Measurements from ENCODE around the gene BEND5.

Gene BEND5

GRCh38 chr1:48726139-48726538 is 50.6 kb downstream of the BEND5 start:
- H3K27ac ChIP-seq = no peak overlapping the region
- TF ChIP-seq CTCF (conservative IDR thresholded peaks at IDR 0.05) = no peak

- H3K27ac ChIP-seq = no peak overlapping the region
- no peak for TF ChIP-seq CTCF (conservative IDR thresholded peaks at IDR 0.05)
Observed at GRCh38 chr1:48725341-48726046, 51.2 kb downstream of the BEND5 start.

GRCh38 chr1:48720929-48721328 is 55.8 kb downstream of the BEND5 start:
- TF ChIP-seq CTCF (conservative IDR thresholded peaks at IDR 0.05) = no peak
- no peak overlapping the region for H3K27ac ChIP-seq

- TF ChIP-seq CTCF (conservative IDR thresholded peaks at IDR 0.05) = no peak
- no peak overlapping the region for H3K27ac ChIP-seq
Observed at GRCh38 chr1:48718705-48719104, 58.0 kb downstream of the BEND5 start.

GRCh38 chr1:48718116-48718630 is 58.5 kb downstream of the BEND5 start:
- no peak for TF ChIP-seq CTCF (conservative IDR thresholded peaks at IDR 0.05)
- H3K27ac ChIP-seq = no peak overlapping the region

GRCh38 chr1:48717082-48717481 is 59.6 kb downstream of the BEND5 start:
- H3K27ac ChIP-seq = no peak overlapping the region
- TF ChIP-seq CTCF (conservative IDR thresholded peaks at IDR 0.05) = no peak

- H3K27ac ChIP-seq = no peak overlapping the region
- TF ChIP-seq CTCF (conservative IDR thresholded peaks at IDR 0.05) = no peak
Observed at GRCh38 chr1:48715921-48716320, 60.8 kb downstream of the BEND5 start.
